SH-SY5Y (cell line): ENCODE results near the gene PDZRN3.

ENCODE experiments used
- GATA2 ChIP-seq: IDR thresholded peaks from 2 replicates; pipeline ENCODE4 v1.6.1; 2011; ENCODE audit warnings: mild to moderate bottlenecking, low read depth, low read length
- GATA3 ChIP-seq: IDR thresholded peaks from 2 replicates; pipeline ENCODE4 v1.6.1; 2011; ENCODE audit warnings: low read depth, mild to moderate bottlenecking, low read length, moderate library complexity

DNA sequence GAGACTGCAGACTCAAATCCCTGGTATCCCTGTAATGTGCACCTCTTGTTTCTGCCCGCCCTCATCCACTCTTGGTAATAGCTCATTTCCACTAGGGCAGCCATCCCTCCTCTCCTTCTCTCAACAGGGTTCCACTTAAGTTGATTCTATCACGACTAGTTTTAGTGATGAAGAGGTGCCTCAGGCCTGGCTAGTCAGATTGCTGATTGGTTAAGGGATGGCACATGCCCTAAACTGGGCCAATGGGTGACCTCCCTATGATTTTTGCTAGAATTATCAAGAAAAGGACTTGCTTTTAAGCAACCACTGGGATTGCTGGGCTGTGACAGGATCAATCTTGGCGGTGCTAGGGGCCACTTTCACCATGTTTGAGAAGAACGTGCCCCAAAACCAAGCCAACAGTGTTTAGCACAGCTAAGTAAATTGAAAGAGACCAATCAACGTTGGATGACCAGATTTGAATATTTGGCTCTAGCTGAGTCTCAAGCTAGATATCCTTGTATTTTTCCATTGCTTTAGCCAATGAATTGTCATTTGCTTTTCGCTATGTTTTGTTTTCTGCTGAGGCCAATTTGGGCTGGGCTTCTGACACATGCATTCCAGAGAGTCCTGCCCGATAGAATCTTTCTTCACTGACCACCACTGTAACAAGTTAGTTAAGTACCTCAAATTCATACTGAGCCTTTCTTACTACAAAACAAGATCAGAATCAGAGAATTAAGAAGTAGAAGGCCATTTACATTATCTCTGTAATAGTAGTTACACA is 131.0 kb downstream of the PDZRN3 start:
- TF ChIP-seq GATA2, result no peak
- no peak for TF ChIP-seq GATA3
